Lower leg skin (tissue), 4 donors: ENCODE results near the gene ASB2. TPM values are rescaled to one million over a fixed set of nuclear protein-coding genes. Genes with fewer than 3 reads are reported as not detected.

Experiments used
- DNase-seq, 2 donors: peaks; one replicate each; pipeline ENCODE4 v3.0.0-alpha.2; 2019; ENCODE audit warnings: low spot score in 2 of 2
- H3K4me3 ChIP-seq: fragments of 200-600 bp; sonication (generic); 2 replicates; pipeline ENCODE4 v1.5.1; 2017; ENCODE audit warnings: mild to moderate bottlenecking, low read depth; ENCODE audit not compliant: poor library complexity, severe bottlenecking
- CTCF ChIP-seq, 3 donors: fragments of 450-650 bp; IDR thresholded peaks; one replicate each; pipeline ENCODE4 v1.5.1; 2016; ENCODE audit warnings: antibody characterized with exemption in 3 of 3, mild to moderate bottlenecking in 3 of 3, moderate library complexity in 2 of 3
- POLR2A ChIP-seq, 2 donors: fragments of 450-650 bp; IDR thresholded peaks; one replicate each; pipeline ENCODE4 v1.6.1; 2016 to 2017; ENCODE audit warnings: antibody characterized with exemption in 2 of 2, mild to moderate bottlenecking in 1 of 2, moderate library complexity in 1 of 2
- WGBS, 2 donors: methylation state at CpG; one replicate each; pipeline ENCODE4 v1.1.5; 2018; 5-methylcytosine and 5-hydroxymethylcytosine counted together
- intact Hi-C: fragments of 100-400 bp; cut with DNase I; formaldehyde crosslinking; loops from one replicate; pipeline ENCODE4 v1.15.0; 2023; ENCODE audit warnings: low total_unique reads
- total RNA-seq, 4 donors: library from RNA; depleted of rRNA; stranded (reverse); fragments of >200 nt; gene quantifications; one replicate each; pipeline ENCODE4 v1.1.0, GENCODE V29; 2016

Gene ASB2
- total RNA-seq, 4 donors from 2014 or later: 0.46 to 5.4 (median 1.8) TPM

GRCh38 chr14:93915070-93915705 lies 61.2 kb downstream of the ASB2 start:
- no peak for DNase-seq
- no peak for TF ChIP-seq CTCF (IDR thresholded peaks at IDR 0.05)
- intact Hi-C loops: no loop called here
- no peak overlapping the region for H3K4me3 ChIP-seq
- 74 to 81% methylated on average over 10 to 14 of the region's 14 CpGs for WGBS, 2 donors

GRCh38 chr14:93914278-93914677 lies 62.1 kb downstream of the ASB2 start:
- intact Hi-C loops: no loop called here
- WGBS, 2 donors: 88 to 92% methylated on average over 4 of the region's 4 CpGs

GRCh38 chr14:93912782-93913181 lies 63.6 kb downstream of the ASB2 start:
- TF ChIP-seq CTCF (IDR thresholded peaks at IDR 0.05) (no peak), POLR2A (IDR thresholded peaks at IDR 0.05) (no peak)
- intact Hi-C loops: no loop called here
- no peak for DNase-seq
- 38 to 59% methylated on average over 4 of the region's 4 CpGs for WGBS, 2 donors
- H3K4me3 ChIP-seq: no peak overlapping the region

More at GRCh38 chr14:93914278-93914677, 62.1 kb downstream of the ASB2 start:
- H3K4me3 ChIP-seq: no peak overlapping the region
- DNase-seq: no peak
- TF ChIP-seq CTCF (IDR thresholded peaks at IDR 0.05) (no peak), POLR2A (IDR thresholded peaks at IDR 0.05) (no peak)

- 79 to 92% methylated on average over 5 of the region's 5 CpGs for WGBS, 2 donors
- no peak for DNase-seq
- TF ChIP-seq CTCF (IDR thresholded peaks at IDR 0.05): no peak
- TF ChIP-seq POLR2A (IDR thresholded peaks at IDR 0.05): no peak
- intact Hi-C loops: loop anchor here (1.0 kb wide), 1 partner anchor 34 kb away; no protein-coding TSS in a partner anchor
- H3K4me3 ChIP-seq: no peak overlapping the region
Measured at GRCh38 chr14:93911975-93912615, 64.3 kb downstream of the ASB2 start.

GRCh38 chr14:93909429-93910128 lies 66.8 kb downstream of the ASB2 start:
- intact Hi-C loops: loop anchor here (5.0 kb wide), 1 partner anchor 252 kb away; no protein-coding TSS in a partner anchor
- TF ChIP-seq CTCF (IDR thresholded peaks at IDR 0.05): no peak
- no peak for TF ChIP-seq POLR2A (IDR thresholded peaks at IDR 0.05)

More at GRCh38 chr14:93909429-93910128, 66.8 kb downstream of the ASB2 start:
- WGBS, 2 donors: 83 to 86% methylated on average over 5 of the region's 5 CpGs
- no peak overlapping the region for H3K4me3 ChIP-seq
- no peak for DNase-seq
